GM20000 (cell line): ENCODE results near the gene EPN1.

Experiments used
- DNase-seq: peaks from one replicate; pipeline ENCODE4 v3.0.0; 2012; ENCODE audit warnings: low spot score
- TF ChIP-seq, protein P1 (sequence below): IDR thresholded peaks from 2 replicates; pipeline ENCODE4 v1.5.1; 2012; ENCODE audit warnings: mild to moderate bottlenecking, control low read depth; ENCODE audit errors: extremely low read depth, missing control alignments

EPN1 gene

DNA sequence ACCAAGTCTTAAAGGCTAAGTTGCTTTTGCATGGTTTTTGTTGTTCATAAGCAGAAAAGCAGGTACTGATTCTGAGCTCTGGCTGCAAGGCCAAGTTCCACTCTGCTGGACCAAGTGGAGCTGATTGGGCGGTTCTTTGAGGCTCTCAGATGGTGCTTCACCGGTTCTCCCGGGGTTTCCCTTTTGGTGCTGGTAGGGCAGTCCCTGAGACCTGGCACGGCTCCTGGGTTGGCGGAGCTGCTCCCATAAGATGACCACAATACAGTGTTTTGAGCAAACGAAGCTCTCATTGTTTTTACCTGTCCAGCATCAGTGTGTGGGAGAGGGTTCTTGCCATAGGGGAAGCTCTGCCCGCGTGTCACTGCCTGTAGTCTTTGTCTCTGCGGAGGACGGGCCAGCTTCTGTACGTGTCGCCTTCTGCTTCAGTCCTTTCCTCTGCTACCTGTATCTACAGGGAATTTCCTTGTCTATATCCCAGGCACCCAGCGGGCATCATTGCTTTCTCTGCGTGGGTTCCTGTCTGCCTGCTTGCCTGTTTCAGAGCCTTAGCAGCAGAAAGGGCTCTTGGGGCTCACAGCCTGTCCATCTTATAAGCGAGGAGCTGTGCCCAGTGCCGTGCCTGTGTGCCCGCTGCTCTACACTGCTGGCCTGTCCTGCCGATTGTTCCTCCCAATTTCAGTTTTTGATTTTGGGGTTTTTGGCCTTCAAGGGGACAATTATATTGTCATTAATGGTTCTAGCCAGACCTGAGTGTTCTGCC, 17.9 kb upstream of the EPN1 start:
- no peak for DNase-seq
- TF ChIP-seq, protein P1, sequence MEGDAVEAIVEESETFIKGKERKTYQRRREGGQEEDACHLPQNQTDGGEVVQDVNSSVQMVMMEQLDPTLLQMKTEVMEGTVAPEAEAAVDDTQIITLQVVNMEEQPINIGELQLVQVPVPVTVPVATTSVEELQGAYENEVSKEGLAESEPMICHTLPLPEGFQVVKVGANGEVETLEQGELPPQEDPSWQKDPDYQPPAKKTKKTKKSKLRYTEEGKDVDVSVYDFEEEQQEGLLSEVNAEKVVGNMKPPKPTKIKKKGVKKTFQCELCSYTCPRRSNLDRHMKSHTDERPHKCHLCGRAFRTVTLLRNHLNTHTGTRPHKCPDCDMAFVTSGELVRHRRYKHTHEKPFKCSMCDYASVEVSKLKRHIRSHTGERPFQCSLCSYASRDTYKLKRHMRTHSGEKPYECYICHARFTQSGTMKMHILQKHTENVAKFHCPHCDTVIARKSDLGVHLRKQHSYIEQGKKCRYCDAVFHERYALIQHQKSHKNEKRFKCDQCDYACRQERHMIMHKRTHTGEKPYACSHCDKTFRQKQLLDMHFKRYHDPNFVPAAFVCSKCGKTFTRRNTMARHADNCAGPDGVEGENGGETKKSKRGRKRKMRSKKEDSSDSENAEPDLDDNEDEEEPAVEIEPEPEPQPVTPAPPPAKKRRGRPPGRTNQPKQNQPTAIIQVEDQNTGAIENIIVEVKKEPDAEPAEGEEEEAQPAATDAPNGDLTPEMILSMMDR, result no peak

DNA sequence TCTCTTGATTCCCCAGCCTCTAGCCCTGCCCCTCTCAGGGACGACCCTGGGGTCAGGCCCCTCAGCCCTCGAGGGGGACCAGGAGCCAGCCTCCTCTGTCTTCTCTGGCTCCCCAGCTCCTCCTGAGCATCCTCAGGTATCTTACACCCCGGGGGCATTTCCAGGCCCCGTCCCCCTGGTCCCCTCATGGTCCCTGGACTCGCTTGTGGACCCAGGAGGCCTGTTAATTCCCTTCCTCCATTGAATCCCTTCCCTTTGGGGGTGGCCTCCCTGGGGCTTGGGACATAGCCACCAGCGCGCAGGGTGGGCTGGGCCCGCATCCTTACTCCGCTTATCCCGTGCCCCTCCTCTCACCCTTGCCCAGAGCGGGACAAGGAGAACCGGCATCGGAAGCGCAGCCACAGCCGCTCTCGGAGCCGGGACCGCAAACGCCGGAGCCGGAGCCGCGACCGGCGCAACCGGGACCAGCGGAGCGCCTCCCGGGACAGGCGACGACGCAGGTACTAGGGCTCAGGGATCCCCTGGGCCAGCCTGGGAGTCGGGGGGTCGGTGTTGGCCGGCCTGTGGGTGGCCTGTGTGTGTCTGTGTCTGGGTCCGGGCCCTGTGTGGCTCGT, 16.1 kb upstream of the EPN1 start:
- TF ChIP-seq, protein P1, result no peak
- no peak for DNase-seq

DNA sequence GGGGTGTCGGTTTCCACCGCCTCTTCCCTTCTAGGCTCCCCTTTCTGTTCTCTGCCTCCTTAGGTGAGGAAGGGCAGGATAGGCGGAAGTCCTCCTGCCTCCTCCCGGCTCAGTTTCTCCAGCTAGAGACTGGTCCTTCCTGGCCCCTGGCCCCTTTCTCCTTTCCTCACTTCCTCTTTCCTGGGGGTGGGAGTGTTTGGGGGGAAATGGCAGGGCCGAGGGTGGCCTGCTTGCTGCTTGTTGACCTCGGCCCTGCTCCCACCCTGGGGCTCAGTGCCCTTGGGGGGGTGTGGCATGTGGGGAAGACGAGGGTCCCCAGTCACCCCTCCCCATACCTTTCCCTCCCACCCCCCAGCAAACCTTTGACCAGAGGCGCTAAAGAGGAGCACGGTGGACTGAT, 15.2 kb upstream of the EPN1 start:
- DNase-seq, result no peak

DNA sequence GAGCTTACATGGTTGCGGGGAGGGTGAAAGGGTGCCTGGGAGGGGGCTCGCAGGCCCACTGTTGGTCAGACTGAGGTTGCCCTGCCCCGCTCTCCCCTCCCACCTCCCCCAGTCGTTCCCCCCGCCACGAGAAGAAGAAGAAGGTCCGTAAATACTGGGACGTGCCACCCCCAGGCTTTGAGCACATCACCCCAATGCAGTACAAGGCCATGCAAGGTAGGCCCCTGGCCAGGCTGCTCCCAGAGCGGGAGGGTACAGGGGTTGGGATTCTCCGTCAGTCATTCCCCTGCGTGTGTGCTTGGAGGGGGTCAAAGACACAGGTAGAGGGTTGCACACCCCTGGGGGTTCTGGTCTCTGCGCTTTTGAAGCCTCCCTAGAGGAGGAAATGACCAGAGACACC, 14.6 kb upstream of the EPN1 start:
- DNase-seq, result no peak
- TF ChIP-seq, protein P1, result no peak

More for the DNA sequence above, 15.2 kb upstream of the EPN1 start:
- TF ChIP-seq, protein P1, result no peak

DNA sequence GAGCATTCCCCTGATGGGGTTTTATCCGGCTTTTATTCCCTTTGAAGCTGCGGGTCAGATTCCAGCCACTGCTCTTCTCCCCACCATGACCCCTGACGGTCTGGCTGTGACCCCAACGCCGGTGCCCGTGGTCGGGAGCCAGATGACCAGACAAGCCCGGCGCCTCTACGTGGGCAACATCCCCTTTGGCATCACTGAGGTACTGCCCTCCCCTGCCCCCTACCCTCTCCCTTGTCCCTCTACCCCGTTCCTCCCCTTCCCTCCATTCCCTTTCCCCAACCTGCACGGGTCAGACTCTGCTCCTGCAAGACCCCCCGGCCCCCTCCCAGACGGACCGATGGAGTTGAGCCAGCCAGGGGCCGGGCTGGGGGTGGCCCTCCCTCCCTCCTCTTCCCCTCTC, 14.0 kb upstream of the EPN1 start:
- TF ChIP-seq, protein P1, result no peak
- DNase-seq, result no peak

DNA sequence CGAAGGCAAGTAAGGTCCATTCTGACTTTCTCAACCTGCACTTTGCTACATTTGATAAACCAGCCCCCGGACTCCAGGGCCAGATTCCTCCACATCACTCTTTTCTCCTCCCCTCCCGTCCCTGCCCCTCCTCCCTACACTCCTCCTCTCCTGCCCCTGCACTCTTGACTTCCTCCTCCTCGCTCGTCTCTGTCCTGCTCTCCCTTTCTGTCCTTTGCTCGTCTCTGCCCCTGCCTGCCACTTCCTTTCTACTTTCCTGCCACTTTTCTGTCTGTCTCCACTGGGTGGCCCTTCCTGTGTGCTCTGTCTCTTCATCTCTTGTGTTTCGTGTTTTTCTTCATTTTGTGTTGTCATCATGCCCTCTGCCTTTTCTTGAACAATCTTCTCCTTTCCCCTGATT, 13.2 kb upstream of the EPN1 start:
- DNase-seq, result no peak

More for the DNA sequence above, 13.2 kb upstream of the EPN1 start:
- TF ChIP-seq, protein P1, result no peak
